PC-9 (cell line): Measurements from ENCODE around the gene CDC42EP1. TPM values are rescaled to one million over a fixed set of nuclear protein-coding genes. Genes with fewer than 3 reads are reported as not detected.

Source experiments
- BruUV-seq: library from RNA; stranded (reverse); fragments of 400-500 nt; replicated peaks from 2 replicates; lab custom pipeline; 2021; lab: Mats Ljungman, UMichigan
- CTCF ChIA-PET: fragments of 300-600 bp; sonication (Branson Sonifier 250); formaldehyde crosslinking; loops from one replicate; lab custom pipeline; 2022; ENCODE audit warnings: antibody characterized with exemption; lab: Charles Lee
- POLR2A ChIA-PET: fragments of 300-600 bp; sonication (Branson Sonifier 250); formaldehyde crosslinking; loops from one replicate; lab custom pipeline; 2022; ENCODE audit warnings: antibody characterized with exemption; ENCODE audit not compliant: unreplicated experiment; lab: Charles Lee
- DNase-seq, 2 experiments: peaks; one replicate each; pipeline versions ENCODE4 v3.0.0 to v3.0.0-alpha.2; 2015 to 2022; ENCODE audit warnings: mixed read lengths in 1 of 2
- H2AFZ ChIP-seq: fragments of 200-600 bp; sonication (generic); 2 replicates; pipeline ENCODE4 v1.8.1; 2017; ENCODE audit warnings: antibody characterized with exemption
- H3F3A ChIP-seq: fragments of 200-600 bp; sonication (generic); 2 replicates; pipeline ENCODE4 v1.8.1; 2017; ENCODE audit warnings: antibody characterized with exemption, mild to moderate bottlenecking, low read depth; ENCODE audit not compliant: insufficient read depth
- H3K27ac ChIP-seq: fragments of 200-600 bp; sonication (generic); 2 replicates; pipeline ENCODE4 v1.6.1; 2016; ENCODE audit warnings: mixed run types
- H3K27me3 ChIP-seq: fragments of 200-600 bp; sonication (generic); 2 replicates; pipeline ENCODE4 v1.6.1; 2016; ENCODE audit warnings: low read depth, mixed run types; ENCODE audit not compliant: insufficient read depth
- H3K36me3 ChIP-seq: fragments of 200-600 bp; sonication (generic); 2 replicates; pipeline ENCODE4 v1.6.1; 2016; ENCODE audit warnings: low read depth, mixed run types
- H3K4me1 ChIP-seq: fragments of 200-600 bp; sonication (generic); replicated peaks from 2 replicates; pipeline ENCODE4 v1.6.1; 2016; ENCODE audit warnings: mixed run types; ENCODE audit not compliant: insufficient read depth
- H3K4me2 ChIP-seq: fragments of 200-600 bp; sonication (generic); 2 replicates; pipeline ENCODE4 v1.6.1; 2017; ENCODE audit warnings: mixed run types
- H3K4me3 ChIP-seq: fragments of 200-600 bp; sonication (generic); 2 replicates; pipeline ENCODE4 v1.6.1; 2016; ENCODE audit warnings: mixed run types
- H3K79me2 ChIP-seq: fragments of 200-600 bp; sonication (generic); 2 replicates; pipeline ENCODE4 v1.6.1; 2017; ENCODE audit warnings: low read depth, mixed run types
- H3K9me2 ChIP-seq: fragments of 200-600 bp; sonication (generic); 2 replicates; pipeline ENCODE4 v1.8.1; 2017; ENCODE audit warnings: mild to moderate bottlenecking; ENCODE audit not compliant: insufficient read depth
- H3K9me3 ChIP-seq: fragments of 200-600 bp; sonication (generic); 2 replicates; pipeline ENCODE4 v1.8.1; 2016; ENCODE audit warnings: low read depth; ENCODE audit not compliant: insufficient read depth
- H4K20me1 ChIP-seq: fragments of 200-600 bp; sonication (generic); 2 replicates; pipeline ENCODE4 v1.8.1; 2017; ENCODE audit not compliant: insufficient read depth
- EZH2 ChIP-seq: fragments of 200-600 bp; sonication (generic); IDR thresholded peaks from 2 replicates; pipeline ENCODE4 v1.8.0; 2017; ENCODE audit warnings: antibody characterized with exemption, low read depth
- intact Hi-C: fragments of 100-400 bp; cut with micrococcal nuclease; formaldehyde crosslinking; loops from one replicate; pipeline ENCODE4 v1.10.0; 2022; ENCODE audit not compliant: unreplicated experiment
- total RNA-seq: library from RNA; stranded (reverse); gene quantifications from 2 replicates; pipeline ENCODE4 v1.2.3, GENCODE V29; 2021
- TF ChIP-seq, protein P1 (sequence below): fragments of 200-600 bp; sonication (generic); conservative IDR thresholded peaks from 2 replicates; pipeline ENCODE4 v1.6.1; 2017; ENCODE audit warnings: mixed run types, antibody characterized with exemption, mild to moderate bottlenecking, moderate library complexity

CDC42EP1 gene
- total RNA-seq, 1 experiment from 2014 or later = 94.0 TPM

DNA sequence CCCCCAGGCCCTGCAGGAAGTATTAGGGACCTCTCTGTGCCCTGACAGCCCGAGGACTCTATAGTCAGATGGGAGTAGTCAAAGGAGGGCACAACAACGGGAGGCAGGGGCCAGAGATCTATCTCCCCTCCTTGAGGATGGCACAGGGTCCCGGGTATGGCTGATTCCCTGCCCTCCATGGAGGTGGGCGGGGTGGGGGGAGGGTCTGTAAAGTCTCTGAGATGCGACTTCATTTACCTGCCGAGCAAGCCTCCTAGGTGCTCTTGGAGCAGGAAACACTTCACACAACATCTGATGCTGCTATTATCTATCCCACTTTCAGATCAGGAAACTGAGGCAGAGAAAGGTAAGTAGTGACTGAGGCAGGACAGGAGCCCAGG lies 769 bp upstream of the CDC42EP1 start:
- Histone ChIP-seq H3K79me2 (peaks cover 41% of the 10 kb centered on the region), H3K4me3 (peak overlapping the region; percentile 95), H3K9me2 (no peaks in the 10 kb centered on the region), H3K36me3 (peaks cover 6% of the 10 kb centered on the region; the same call in 1 of the 2 replicates), H3F3A (peaks cover 28% of the 10 kb centered on the region), H3K27me3 (no peaks in the 10 kb centered on the region), H3K4me1 (peaks cover 38% of the 10 kb centered on the region), H3K27ac (peak overlapping the region; percentile 59), H3K9me3 (no peaks in the 10 kb centered on the region), H3K4me2 (peak overlapping the region; percentile 85), H2AFZ (peak overlapping the region; percentile 56; the same call in 1 of the 2 replicates), H4K20me1 (peaks cover 11% of the 10 kb centered on the region)
- TF ChIP-seq, protein P1, sequence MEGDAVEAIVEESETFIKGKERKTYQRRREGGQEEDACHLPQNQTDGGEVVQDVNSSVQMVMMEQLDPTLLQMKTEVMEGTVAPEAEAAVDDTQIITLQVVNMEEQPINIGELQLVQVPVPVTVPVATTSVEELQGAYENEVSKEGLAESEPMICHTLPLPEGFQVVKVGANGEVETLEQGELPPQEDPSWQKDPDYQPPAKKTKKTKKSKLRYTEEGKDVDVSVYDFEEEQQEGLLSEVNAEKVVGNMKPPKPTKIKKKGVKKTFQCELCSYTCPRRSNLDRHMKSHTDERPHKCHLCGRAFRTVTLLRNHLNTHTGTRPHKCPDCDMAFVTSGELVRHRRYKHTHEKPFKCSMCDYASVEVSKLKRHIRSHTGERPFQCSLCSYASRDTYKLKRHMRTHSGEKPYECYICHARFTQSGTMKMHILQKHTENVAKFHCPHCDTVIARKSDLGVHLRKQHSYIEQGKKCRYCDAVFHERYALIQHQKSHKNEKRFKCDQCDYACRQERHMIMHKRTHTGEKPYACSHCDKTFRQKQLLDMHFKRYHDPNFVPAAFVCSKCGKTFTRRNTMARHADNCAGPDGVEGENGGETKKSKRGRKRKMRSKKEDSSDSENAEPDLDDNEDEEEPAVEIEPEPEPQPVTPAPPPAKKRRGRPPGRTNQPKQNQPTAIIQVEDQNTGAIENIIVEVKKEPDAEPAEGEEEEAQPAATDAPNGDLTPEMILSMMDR = no peak
- no peak for TF ChIP-seq EZH2
- no peak for DNase-seq
- CTCF ChIA-PET = interaction anchor here (0.6 to 0.9 kb wide), 3 partner anchors 10 to 248 kb away, joined by 3 to 5 read pairs (median 3); partner anchors contain the start of genes GCAT and GGA1
- POLR2A ChIA-PET = interaction anchor here (0.6 to 0.7 kb wide), 5 partner anchors 14 to 107 kb away, joined by 4 to 15 read pairs (median 9); no protein-coding TSS in a partner anchor
- BruUV-seq = no TSS peak
- intact Hi-C loops = no loop called here

GRCh38 chr22:37560608-37561211 lies 430 bp downstream of the CDC42EP1 start:
- ChIA-PET POLR2A (no interaction called here), CTCF (interaction anchor here (0.7 to 3.7 kb wide), 3 partner anchors 14 to 73 kb away, joined by 8 to 18 read pairs (median 14); no protein-coding TSS in a partner anchor)
- peak overlapping the region; percentile 95 for H3K4me3 ChIP-seq
- peak overlapping the region; percentile 85 for H3K4me2 ChIP-seq
- no TSS peak for BruUV-seq
- no peaks in the 10 kb centered on the region for H3K9me3 ChIP-seq
- TF ChIP-seq, protein P1 = no peak
- TF ChIP-seq EZH2 = no peak
- peaks cover 39% of the 10 kb centered on the region for H3F3A ChIP-seq
- H2AFZ ChIP-seq = peak overlapping the region; percentile 54
- H3K36me3 ChIP-seq = peaks cover 6% of the 10 kb centered on the region; the same call in 1 of the 2 replicates
- H3K4me1 ChIP-seq = peaks cover 50% of the 10 kb centered on the region
- peaks cover 53% of the 10 kb centered on the region for H3K79me2 ChIP-seq
- intact Hi-C loops = loop anchor here (1.0 kb wide), 1 partner anchor 13 kb away; no protein-coding TSS in a partner anchor
- peak overlapping the region; percentile 82 for H3K27ac ChIP-seq
- peak in 1 of 2 experiments; percentile 47 for DNase-seq
- peaks cover 23% of the 10 kb centered on the region for H4K20me1 ChIP-seq
- H3K27me3 ChIP-seq = no peaks in the 10 kb centered on the region
- H3K9me2 ChIP-seq = no peaks in the 10 kb centered on the region

DNA sequence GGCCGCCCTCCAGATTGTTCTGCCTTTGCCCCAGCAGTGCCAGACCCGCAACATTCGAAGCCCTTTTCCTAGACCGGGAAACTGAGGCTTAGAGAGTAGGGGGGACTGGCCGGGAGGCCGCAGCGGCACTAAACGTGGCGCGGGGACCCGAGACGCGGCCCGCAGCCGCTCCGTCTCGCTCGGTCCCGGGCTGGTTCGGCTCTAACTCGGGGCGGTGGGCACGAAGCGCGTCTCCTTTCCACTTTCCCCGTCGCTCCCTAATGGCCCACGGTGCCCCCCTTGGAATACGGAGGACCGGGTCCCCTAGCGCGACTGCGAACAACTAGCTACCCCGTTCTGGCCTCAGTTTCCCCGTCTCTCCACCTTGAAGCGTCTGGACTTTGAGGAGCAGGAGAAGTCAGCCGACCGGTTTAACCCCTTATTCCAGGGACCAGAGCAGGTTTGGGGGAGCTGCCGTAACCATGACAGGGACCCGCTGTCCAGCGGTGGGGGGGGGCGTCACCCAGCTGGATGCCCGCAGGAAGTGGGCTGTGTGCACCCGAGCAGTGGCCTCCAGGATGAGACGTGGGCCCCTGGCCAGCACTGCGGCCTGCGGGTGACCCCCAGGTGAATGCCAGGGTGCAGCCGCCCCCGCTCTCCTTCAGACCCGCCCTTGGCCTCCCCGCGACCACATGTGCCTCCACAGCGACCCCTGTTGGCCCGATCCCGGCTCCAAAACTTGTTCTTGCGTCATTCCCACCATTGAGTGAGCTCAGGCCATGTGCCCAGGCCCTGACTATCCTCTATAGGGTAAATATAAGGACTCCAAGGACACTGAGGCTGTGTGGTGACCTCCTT lies 1.1 kb downstream of the CDC42EP1 start:
- DNase-seq = peak; percentile 78 to 94
- intact Hi-C loops = loop anchor here (1.0 kb wide), 1 partner anchor 14 kb away; no protein-coding TSS in a partner anchor
- Histone ChIP-seq H3F3A (peaks cover 47% of the 10 kb centered on the region), H3K9me3 (no peaks in the 10 kb centered on the region), H3K79me2 (peaks cover 60% of the 10 kb centered on the region), H3K27ac (peak overlapping the region; percentile 82), H3K36me3 (peaks cover 6% of the 10 kb centered on the region; the same call in 1 of the 2 replicates), H3K4me1 (peaks cover 57% of the 10 kb centered on the region), H3K9me2 (no peaks in the 10 kb centered on the region), H3K4me3 (peak overlapping the region; percentile 95), H4K20me1 (peaks cover 28% of the 10 kb centered on the region), H3K27me3 (no peaks in the 10 kb centered on the region), H2AFZ (peak overlapping the region; percentile 54), H3K4me2 (peak overlapping the region; percentile 85)
- BruUV-seq = TSS peak; percentile 30
- POLR2A ChIA-PET = interaction anchor here (0.5 to 1.0 kb wide), 4 partner anchors 14 to 20 kb away, joined by 4 to 9 read pairs (median 6); no protein-coding TSS in a partner anchor
- TF ChIP-seq, protein P1 = peak; percentile 98
- no peak for TF ChIP-seq EZH2
- CTCF ChIA-PET = interaction anchor here (0.6 to 4.4 kb wide), 8 partner anchors 9 to 53 kb away, joined by 3 to 27 read pairs (median 8); no protein-coding TSS in a partner anchor
